Choroid plexus epithelial cell (primary cell): Measurements from ENCODE around the gene VAV2.
A peak's percentile ranks its signal among the peaks of the same experiment; 100 is the strongest.

ENCODE experiments used
- DNase-seq: peaks from one replicate; pipeline ENCODE4 v3.0.0-alpha.2; 2010; ENCODE audit warnings: low read depth
- H3K4me3 ChIP-seq: 2 replicates; pipeline ENCODE4 v1.5.1; 2011; ENCODE audit warnings: low read depth, mild to moderate bottlenecking, control low read depth, low read length, moderate library complexity
- CTCF ChIP-seq: conservative IDR thresholded peaks from 2 replicates; pipeline ENCODE4 v1.5.1; 2011; ENCODE audit warnings: low read depth, mild to moderate bottlenecking, control low read depth, inconsistent platforms, low read length, moderate library complexity

Gene VAV2

GRCh38 chr9:133791735-133792649 is 200.1 kb downstream of the VAV2 start:
- DNase-seq = no peak
- no peak overlapping the region for H3K4me3 ChIP-seq
- TF ChIP-seq CTCF = no peak

GRCh38 chr9:133791069-133791468 is 201.1 kb downstream of the VAV2 start:
- no peak for TF ChIP-seq CTCF
- H3K4me3 ChIP-seq = no peak overlapping the region
- DNase-seq = no peak

DNA sequence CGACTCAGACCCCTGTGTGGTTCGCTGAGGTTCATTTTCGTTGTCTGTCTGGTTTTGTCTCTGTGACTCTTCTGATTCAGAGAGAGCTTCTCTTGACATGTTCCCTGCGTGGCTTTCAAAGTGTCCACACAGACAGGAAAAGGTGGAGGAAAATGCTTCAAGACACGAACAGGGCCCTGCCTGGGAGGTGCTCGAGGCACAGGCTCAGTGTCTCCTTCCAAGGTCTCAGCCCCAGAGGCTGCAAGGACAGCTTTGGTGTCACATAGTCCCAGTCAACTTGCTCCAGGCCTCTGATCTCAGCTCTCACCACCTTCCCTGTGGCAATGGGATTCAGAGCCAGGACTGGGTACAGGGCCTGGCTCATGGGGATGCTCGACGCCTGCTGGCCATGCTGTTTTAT is 202.3 kb downstream of the VAV2 start:
- no peak overlapping the region for H3K4me3 ChIP-seq
- DNase-seq = no peak
- no peak for TF ChIP-seq CTCF

DNA sequence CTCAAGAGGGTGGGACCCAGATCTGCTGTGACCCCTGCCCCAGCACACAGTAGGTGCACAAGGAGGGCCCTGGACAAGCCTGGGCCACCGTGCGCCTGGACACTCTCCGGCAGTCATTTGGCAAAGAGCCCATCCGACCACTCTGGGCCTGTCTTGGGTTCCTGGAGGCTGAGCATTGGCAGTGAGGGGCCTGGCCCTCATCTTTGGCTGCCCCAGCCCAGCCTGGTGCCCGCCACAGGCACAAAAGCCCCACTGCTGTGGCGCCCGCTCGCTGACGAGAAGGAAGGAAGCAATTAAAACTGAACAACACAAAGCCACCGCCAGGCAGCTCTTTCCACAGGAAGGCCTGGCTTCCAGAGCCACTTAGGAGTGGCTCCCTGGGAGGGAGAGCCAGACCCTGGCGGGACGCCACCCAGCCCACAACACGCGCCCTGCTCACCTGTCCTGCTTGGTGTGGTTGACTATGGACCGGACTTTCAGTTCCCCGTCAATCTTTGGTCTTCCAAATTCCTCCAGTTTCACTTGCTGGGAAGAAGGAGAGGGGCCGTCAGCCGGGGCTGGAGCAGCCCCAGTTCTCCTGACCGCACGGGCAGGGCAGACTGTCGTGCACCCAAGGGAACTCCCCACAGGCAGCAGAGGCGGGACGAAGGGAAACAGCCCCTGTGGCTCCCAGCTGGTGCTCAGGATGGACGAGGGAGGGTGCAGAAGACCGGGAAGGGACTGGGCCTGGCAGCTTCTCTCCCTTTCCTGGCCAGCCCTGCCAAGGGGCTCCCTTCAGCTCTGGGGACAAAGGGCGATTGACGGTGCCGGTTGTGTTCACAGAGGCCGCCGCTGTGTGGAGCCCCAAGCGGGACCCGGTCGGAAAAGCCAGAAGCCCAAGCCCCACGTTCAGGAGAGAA is 203.1 kb downstream of the VAV2 start:
- no peak for DNase-seq
- TF ChIP-seq CTCF = no peak
- H3K4me3 ChIP-seq = no peak overlapping the region

GRCh38 chr9:133788045-133788818 is 203.9 kb downstream of the VAV2 start:
- DNase-seq = no peak
- no peak overlapping the region for H3K4me3 ChIP-seq
- no peak for TF ChIP-seq CTCF

DNA sequence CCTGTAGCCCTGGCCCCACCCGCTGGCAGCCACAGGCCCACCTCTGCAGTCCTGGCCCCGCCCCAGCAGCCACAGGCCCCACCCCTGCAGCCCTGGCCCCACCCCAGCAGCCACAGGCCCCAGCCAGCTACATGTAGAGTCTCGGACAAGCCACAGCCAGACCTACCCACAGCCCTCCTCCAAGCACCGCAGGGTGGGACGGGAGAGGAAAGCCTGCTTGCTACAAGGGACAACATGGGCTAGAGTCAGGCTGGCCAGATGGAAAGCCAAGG is 204.4 kb downstream of the VAV2 start:
- peak; percentile 33 for DNase-seq
- TF ChIP-seq CTCF = no peak
- no peak overlapping the region for H3K4me3 ChIP-seq
